ENCODE results near the gene COMMD4. TPM values are rescaled to one million over a fixed set of nuclear protein-coding genes. Genes with fewer than 3 reads are reported as not detected.

Gene COMMD4
- total RNA-seq, 1 donor: 61.7 TPM

GRCh38 chr15:75358771-75359536 lies 23.1 kb downstream of the COMMD4 start:
- TF ChIP-seq CTCF (IDR thresholded peaks at IDR 0.05; ENCODE audit: insufficient read depth, low read depth, low read length): no peak
- DNase-seq (ENCODE audit: low read depth): no peak
- H3K4me3 ChIP-seq (ENCODE audit: low read depth, low read length): no peak overlapping the region

DNA sequence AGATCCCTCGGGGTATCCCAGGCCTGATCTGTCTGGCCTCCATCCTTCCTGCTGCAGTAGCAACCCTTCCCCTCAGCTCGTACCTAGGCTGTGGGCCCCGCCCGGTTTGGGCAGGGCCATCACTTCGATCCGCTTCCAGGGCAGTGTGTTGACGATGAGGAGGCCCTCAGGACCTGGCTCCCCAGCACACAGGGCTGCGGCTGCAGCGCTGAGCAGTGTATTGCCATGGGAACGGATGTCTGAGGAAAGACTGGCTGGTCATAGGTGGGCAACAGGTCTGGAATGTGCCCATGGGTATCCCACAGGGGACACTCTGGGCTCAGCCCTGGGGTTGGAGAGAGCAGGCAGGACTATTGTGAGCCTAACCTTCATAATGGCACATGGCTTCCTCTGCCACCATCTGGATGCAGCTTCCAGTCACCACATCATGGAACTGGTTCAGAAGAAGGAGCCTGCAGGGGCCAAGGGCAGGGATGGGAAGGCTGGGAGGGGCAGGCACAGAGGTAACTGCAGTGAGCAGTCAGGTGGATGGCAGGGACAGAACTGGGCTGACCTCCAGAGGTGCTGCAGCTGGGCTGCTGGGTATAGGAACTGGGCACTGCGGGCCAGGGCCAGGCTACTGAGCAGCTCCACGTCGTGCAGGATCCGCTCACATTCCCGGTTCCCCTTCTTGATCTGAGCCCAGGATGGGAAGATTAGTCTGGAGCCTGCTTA lies 23.8 kb downstream of the COMMD4 start:
- H3K4me3 ChIP-seq (ENCODE audit: low read depth, low read length): no peak overlapping the region
- no peak for DNase-seq (ENCODE audit: low read depth)
- no peak for TF ChIP-seq CTCF (IDR thresholded peaks at IDR 0.05; ENCODE audit: insufficient read depth, low read depth, low read length)

GRCh38 chr15:75360391-75360790 lies 24.5 kb downstream of the COMMD4 start:
- no peak overlapping the region for H3K4me3 ChIP-seq (ENCODE audit: low read depth, low read length)
- DNase-seq (ENCODE audit: low read depth): no peak
- TF ChIP-seq CTCF (IDR thresholded peaks at IDR 0.05; ENCODE audit: insufficient read depth, low read depth, low read length): no peak

GRCh38 chr15:75360856-75361255 lies 25.0 kb downstream of the COMMD4 start:
- H3K4me3 ChIP-seq (ENCODE audit: low read depth, low read length): no peak overlapping the region
- TF ChIP-seq CTCF (IDR thresholded peaks at IDR 0.05; ENCODE audit: insufficient read depth, low read depth, low read length): no peak
- no peak for DNase-seq (ENCODE audit: low read depth)

DNA sequence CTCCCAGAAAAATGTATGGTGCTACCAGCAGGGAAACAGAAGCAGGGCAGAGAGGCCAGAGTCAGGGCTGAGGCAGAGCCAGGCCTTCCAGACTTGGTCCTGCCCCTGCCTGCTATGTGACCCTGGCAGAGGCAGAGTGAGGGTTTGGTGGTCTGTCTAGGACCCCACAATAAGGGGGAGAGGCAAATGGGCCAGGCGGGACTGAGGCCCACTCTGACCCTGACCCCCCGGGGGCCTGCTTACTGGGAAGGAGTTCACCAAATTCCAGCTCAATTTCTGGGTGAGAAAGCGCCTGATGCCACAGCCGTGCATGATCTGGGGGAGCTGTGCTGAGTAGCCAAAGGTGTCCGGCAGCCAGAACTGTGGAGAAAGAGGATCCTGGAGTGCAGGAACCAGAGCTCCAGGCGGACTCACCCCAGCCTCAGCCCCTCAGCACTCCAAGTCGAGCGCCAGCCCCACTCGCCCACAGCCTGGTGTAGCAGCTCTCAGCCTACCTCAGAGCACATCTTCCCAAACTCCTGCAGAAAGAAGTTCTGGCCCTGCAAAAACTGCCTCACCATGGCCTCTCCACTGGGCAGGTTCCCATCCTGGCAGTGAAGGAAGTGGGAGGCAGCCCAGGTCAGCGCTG lies 25.6 kb downstream of the COMMD4 start:
- no peak for TF ChIP-seq CTCF (IDR thresholded peaks at IDR 0.05; ENCODE audit: insufficient read depth, low read depth, low read length)
- no peak for DNase-seq (ENCODE audit: low read depth)
- no peak overlapping the region for H3K4me3 ChIP-seq (ENCODE audit: low read depth, low read length)

- no peak overlapping the region for H3K4me3 ChIP-seq (ENCODE audit: low read depth, low read length)
- TF ChIP-seq CTCF (IDR thresholded peaks at IDR 0.05; ENCODE audit: insufficient read depth, low read depth, low read length): no peak
- DNase-seq (ENCODE audit: low read depth): no peak
These were observed 26.3 kb downstream of the COMMD4 start for GRCh38 chr15:75361989-75362641.

All from fibroblast of villous mesenchyme (primary cell).